Muscle of leg (tissue), 11 donors: ENCODE data around the gene TCEA3. TPM values are rescaled to one million over a fixed set of nuclear protein-coding genes. Genes with fewer than 3 reads are reported as not detected.

Experiments used
- DNase-seq: peaks from one replicate; pipeline ENCODE4 v3.0.0; 2013
- H3K27ac ChIP-seq: one replicate; pipeline ENCODE4 v1.5.1; 2013; ENCODE audit warnings: mild to moderate bottlenecking, low read length, control low read depth
- H3K27me3 ChIP-seq: one replicate; pipeline ENCODE4 v1.6.1; 2013; ENCODE audit warnings: low read length; ENCODE audit not compliant: control insufficient read depth, insufficient read depth
- H3K36me3 ChIP-seq: one replicate; pipeline ENCODE4 v1.6.1; 2013; ENCODE audit warnings: low read length; ENCODE audit not compliant: control insufficient read depth, insufficient read depth
- H3K4me1 ChIP-seq: one replicate; pipeline ENCODE4 v1.6.1; 2013; ENCODE audit warnings: low read length; ENCODE audit not compliant: control insufficient read depth, insufficient read depth
- H3K4me3 ChIP-seq: one replicate; pipeline ENCODE4 v1.5.1; 2013; ENCODE audit warnings: low read length, control low read depth
- H3K9me3 ChIP-seq: replicated peaks from 2 replicates; pipeline ENCODE4 v1.6.1; 2013; ENCODE audit warnings: low read depth, low read length; ENCODE audit not compliant: control insufficient read depth
- WGBS: methylation state at CpG from one replicate; pipeline ENCODE4 v1.1.5; 2013; ENCODE audit warnings: missing lambda C conversion rate; ENCODE audit not compliant: insufficient coverage; 5-methylcytosine and 5-hydroxymethylcytosine counted together
- polyA plus RNA-seq, 8 donors: library from polyadenylated mRNA; unstranded; fragments of 120-200 nt; gene quantifications; one replicate each; pipeline versions ENCODE4 v1.2.1 to v1.2.3, GENCODE V29; 2013; ENCODE audit warnings: inconsistent platforms in 1 of 8, low replicate concordance in 1 of 8; ENCODE audit not compliant: insufficient read length in 8 of 8, insufficient read depth in 1 of 8
- total RNA-seq: library from RNA; stranded (reverse); fragments of 120-200 nt; gene quantifications from one replicate; pipeline ENCODE4 v1.2.4, GENCODE V29; 2013

TCEA3 gene
- total and polyA plus RNA-seq, 9 donors = 203 to 357 (median 293) TPM

GRCh38 chr1:23396380-23396779 is 28.2 kb downstream of the TCEA3 start:
- no peak overlapping the region for H3K27ac ChIP-seq
- no peak for DNase-seq
- H3K36me3 ChIP-seq = peaks cover 58% of the 10 kb centered on the region
- no peak overlapping the region for H3K4me3 ChIP-seq
- no peaks in the 10 kb centered on the region for H3K9me3 ChIP-seq
- no peaks in the 10 kb centered on the region for H3K27me3 ChIP-seq
- H3K4me1 ChIP-seq = peaks cover 40% of the 10 kb centered on the region
- WGBS = 100% methylated on average over 1 of the region's 2 CpGs

- Histone ChIP-seq H3K27me3 (no peaks in the 10 kb centered on the region), H3K4me3 (no peak overlapping the region), H3K36me3 (peaks cover 56% of the 10 kb centered on the region), H3K4me1 (peaks cover 35% of the 10 kb centered on the region), H3K9me3 (no peaks in the 10 kb centered on the region), H3K27ac (peak overlapping the region; percentile 96)
- WGBS = 92% methylated on average over 4 of the region's 4 CpGs
- no peak for DNase-seq
Measured at GRCh38 chr1:23395849-23396248, 28.7 kb downstream of the TCEA3 start.

DNA sequence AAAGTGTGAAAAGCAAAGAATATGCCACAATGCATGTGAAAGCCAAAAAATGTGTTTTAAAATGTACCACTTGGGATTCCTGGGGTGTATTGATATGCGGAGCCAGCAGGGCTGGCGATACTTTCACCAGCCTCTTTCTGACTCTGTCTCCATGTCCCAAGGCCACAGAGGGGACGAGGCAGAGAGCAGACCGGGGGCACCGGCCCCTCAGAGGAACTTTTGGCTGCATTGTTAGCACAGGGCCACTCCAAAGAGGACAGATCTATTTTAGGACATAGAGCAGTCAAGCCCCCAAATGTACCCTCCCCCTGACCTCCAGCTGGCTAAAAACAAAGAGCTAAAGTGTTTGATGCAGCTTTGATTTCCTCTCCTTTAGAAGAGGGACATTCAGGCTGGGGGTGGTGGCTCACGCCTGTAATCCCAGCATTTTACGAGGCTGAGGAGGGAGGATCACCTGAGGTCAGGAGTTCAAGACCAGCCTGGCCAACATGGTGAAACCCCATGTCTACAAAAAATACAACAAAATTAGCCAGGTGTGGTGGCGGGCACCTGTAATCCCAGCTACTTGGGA is 29.3 kb downstream of the TCEA3 start:
- H3K4me1 ChIP-seq = peaks cover 29% of the 10 kb centered on the region
- H3K27me3 ChIP-seq = no peaks in the 10 kb centered on the region
- no peak overlapping the region for H3K4me3 ChIP-seq
- no peaks in the 10 kb centered on the region for H3K9me3 ChIP-seq
- WGBS = 53% methylated on average over 3 of the region's 8 CpGs
- peaks cover 51% of the 10 kb centered on the region for H3K36me3 ChIP-seq
- DNase-seq = peak; percentile 70
- H3K27ac ChIP-seq = peak overlapping the region; percentile 96

GRCh38 chr1:23394684-23395083 is 29.9 kb downstream of the TCEA3 start:
- Histone ChIP-seq H3K4me1 (peaks cover 29% of the 10 kb centered on the region), H3K27me3 (no peaks in the 10 kb centered on the region), H3K27ac (peak overlapping the region; percentile 96), H3K36me3 (peaks cover 46% of the 10 kb centered on the region), H3K9me3 (no peaks in the 10 kb centered on the region), H3K4me3 (no peak overlapping the region)
- 3% methylated on average over 3 of the region's 7 CpGs for WGBS
- peak; percentile 98 for DNase-seq

- H3K27ac ChIP-seq = peak overlapping the region; percentile 96
- H3K27me3 ChIP-seq = no peaks in the 10 kb centered on the region
- peaks cover 44% of the 10 kb centered on the region for H3K36me3 ChIP-seq
- no peaks in the 10 kb centered on the region for H3K9me3 ChIP-seq
- H3K4me1 ChIP-seq = peaks cover 29% of the 10 kb centered on the region
- DNase-seq = peak; percentile 93
- no peak overlapping the region for H3K4me3 ChIP-seq
- 20% methylated on average over 1 of the region's 4 CpGs for WGBS
Measured at GRCh38 chr1:23394181-23394580, 30.4 kb downstream of the TCEA3 start.

DNA sequence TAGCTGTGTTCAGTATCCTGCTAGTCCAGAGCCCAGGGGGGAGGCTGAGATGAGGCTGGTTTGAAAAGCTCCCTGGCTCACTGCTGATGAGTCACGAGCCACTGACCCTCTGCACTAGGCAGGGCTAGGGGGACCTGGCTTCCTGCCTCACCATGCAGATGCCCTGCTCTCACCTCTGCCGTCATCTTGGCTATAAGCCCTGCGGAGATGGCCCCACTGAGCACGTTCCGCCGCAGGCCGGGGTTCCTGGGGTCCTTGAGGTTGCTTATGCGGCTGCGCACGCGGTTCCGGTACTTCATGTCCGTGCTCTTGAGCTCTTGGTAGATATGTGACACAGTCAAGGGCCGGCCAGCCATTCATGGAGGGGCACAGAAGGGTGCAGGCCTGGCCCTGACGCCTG is 30.8 kb downstream of the TCEA3 start:
- 80% methylated on average over 7 of the region's 15 CpGs for WGBS
- Histone ChIP-seq H3K27me3 (no peaks in the 10 kb centered on the region), H3K9me3 (no peaks in the 10 kb centered on the region), H3K4me1 (peaks cover 27% of the 10 kb centered on the region), H3K4me3 (no peak overlapping the region), H3K27ac (peak overlapping the region; percentile 96), H3K36me3 (peaks cover 43% of the 10 kb centered on the region)
- no peak for DNase-seq

DNA sequence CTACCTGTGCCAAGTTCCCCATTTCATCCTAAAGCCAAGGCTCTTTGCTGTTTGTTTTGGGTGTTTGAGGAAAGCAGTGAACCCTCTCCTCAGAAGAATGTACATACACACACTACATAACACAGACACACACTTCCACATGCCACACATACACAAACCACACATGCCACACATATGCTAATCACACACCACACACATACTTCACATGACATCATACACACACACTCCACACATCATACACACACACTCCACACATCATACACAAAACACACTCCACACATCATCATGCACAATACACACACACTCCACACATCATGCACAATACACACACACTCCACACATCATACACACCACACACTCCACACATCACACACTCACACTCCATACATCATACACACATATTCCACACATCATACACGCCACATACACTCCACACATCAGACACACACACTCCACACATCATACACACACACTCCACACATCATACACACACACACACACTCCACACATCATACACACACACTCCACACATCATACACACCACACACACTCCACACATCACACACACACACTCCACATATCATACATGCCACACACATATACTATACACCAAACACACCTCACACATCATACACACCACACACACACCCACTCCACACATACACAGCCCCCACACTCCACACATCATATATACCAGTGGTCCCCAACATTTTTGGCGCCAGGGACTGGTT is 32.3 kb downstream of the TCEA3 start:
- Histone ChIP-seq H3K27me3 (no peaks in the 10 kb centered on the region), H3K4me3 (no peak overlapping the region), H3K36me3 (peaks cover 43% of the 10 kb centered on the region), H3K27ac (no peak overlapping the region), H3K9me3 (no peaks in the 10 kb centered on the region), H3K4me1 (peaks cover 23% of the 10 kb centered on the region)
- no peak for DNase-seq
- 85% methylated on average over 1 of the region's 2 CpGs for WGBS

- peaks cover 45% of the 10 kb centered on the region for H3K36me3 ChIP-seq
- WGBS = 83% methylated on average over 2 of the region's 9 CpGs
- H3K9me3 ChIP-seq = no peaks in the 10 kb centered on the region
- H3K4me3 ChIP-seq = no peak overlapping the region
- peaks cover 17% of the 10 kb centered on the region for H3K4me1 ChIP-seq
- no peak for DNase-seq
- H3K27ac ChIP-seq = no peak overlapping the region
- H3K27me3 ChIP-seq = no peaks in the 10 kb centered on the region
Measured at GRCh38 chr1:23389837-23390321, 34.7 kb downstream of the TCEA3 start.

GRCh38 chr1:23387494-23387893 is 37.1 kb downstream of the TCEA3 start:
- Histone ChIP-seq H3K4me1 (peaks cover 13% of the 10 kb centered on the region), H3K36me3 (peaks cover 46% of the 10 kb centered on the region), H3K27ac (no peak overlapping the region), H3K27me3 (no peaks in the 10 kb centered on the region), H3K9me3 (no peaks in the 10 kb centered on the region), H3K4me3 (no peak overlapping the region)
- 65% methylated on average over 8 of the region's 8 CpGs for WGBS
- DNase-seq = no peak

DNA sequence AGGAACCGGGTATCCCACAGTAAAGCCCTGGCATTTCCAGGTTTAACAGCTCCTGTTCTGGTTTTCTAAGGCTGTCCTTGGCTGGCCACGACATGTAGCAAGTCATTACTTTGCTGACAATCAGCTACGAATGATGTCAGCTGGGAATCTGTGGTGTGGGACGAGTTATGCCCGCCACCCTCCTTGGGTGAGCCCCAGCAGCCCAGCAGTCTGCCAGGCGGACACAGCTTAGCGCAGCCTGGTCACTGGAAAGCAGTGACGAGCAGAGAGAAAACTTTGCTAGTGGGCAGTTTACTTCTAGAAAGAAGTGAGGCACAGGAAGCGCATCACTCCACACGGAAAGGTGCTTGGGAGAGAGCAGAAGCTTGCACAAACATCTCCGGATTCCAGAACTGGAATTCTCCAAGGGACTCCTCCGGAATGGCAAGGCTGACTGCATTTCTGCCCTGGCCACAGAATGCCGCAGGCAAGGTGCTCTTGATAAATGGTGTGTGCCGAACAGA is 39.4 kb downstream of the TCEA3 start:
- WGBS = 76% methylated on average over 13 of the region's 14 CpGs
- Histone ChIP-seq H3K27ac (peak overlapping the region; percentile 21), H3K4me1 (peaks cover 16% of the 10 kb centered on the region), H3K4me3 (no peak overlapping the region), H3K9me3 (no peaks in the 10 kb centered on the region), H3K27me3 (no peaks in the 10 kb centered on the region), H3K36me3 (peaks cover 52% of the 10 kb centered on the region)
- no peak for DNase-seq
